ENCODE data around the gene ZFP57.
"Not testable (repeated sequence)": the region's sequence is repeated elsewhere in the genome, so short reads cannot be mapped to it uniquely, and the experiment has no call there.

Gene ZFP57

GRCh38 chr6:29679962-29680361 lies 990 bp downstream of the ZFP57 start:
- Mint-ChIP-seq H3K27me3 (no peaks in the 10 kb centered on the region), H3K4me3 (peak overlapping the region; percentile 51), H3K4me1 (peaks cover 11% of the 10 kb centered on the region), H3K27ac (ENCODE audit: low read depth) (no peak overlapping the region), H3K9me3 (no peaks in the 10 kb centered on the region), H3K36me3 (ENCODE audit: insufficient read depth) (peaks cover 3% of the 10 kb centered on the region)
- DNase-seq (ENCODE audit: low spot score in 2 of 2) (no peak), ATAC-seq (replicated peaks; ENCODE audit: extremely low read depth, poor library complexity, severe bottlenecking) (no peak)

- DNase-seq (ENCODE audit: low spot score in 2 of 2), result no peak
- Mint-ChIP-seq H3K36me3 (ENCODE audit: insufficient read depth) (peaks cover 3% of the 10 kb centered on the region), H3K27me3 (no peaks in the 10 kb centered on the region), H3K27ac (ENCODE audit: low read depth) (no peak overlapping the region), H3K4me1 (peaks cover 6% of the 10 kb centered on the region), H3K4me3 (no peak overlapping the region), H3K9me3 (no peaks in the 10 kb centered on the region)
- no peak for ATAC-seq (replicated peaks; ENCODE audit: extremely low read depth, poor library complexity, severe bottlenecking)
These were observed 2.8 kb downstream of the ZFP57 start for GRCh38 chr6:29678114-29678513.

- peak overlapping the region; percentile 41 for H3K27ac Mint-ChIP-seq (ENCODE audit: low read depth)
- ATAC-seq (replicated peaks; ENCODE audit: extremely low read depth, poor library complexity, severe bottlenecking) (no peak), DNase-seq (ENCODE audit: low spot score in 2 of 2) (no peak)
- H3K4me1 Mint-ChIP-seq, result peaks cover 6% of the 10 kb centered on the region
- H3K4me3 Mint-ChIP-seq, result no peak overlapping the region
- H3K27me3 Mint-ChIP-seq, result peaks cover 7% of the 10 kb centered on the region
- H3K9me3 Mint-ChIP-seq, result no peaks in the 10 kb centered on the region
- H3K36me3 Mint-ChIP-seq (ENCODE audit: insufficient read depth), result peaks cover 3% of the 10 kb centered on the region
These were observed 3.9 kb downstream of the ZFP57 start for GRCh38 chr6:29676981-29677601.

GRCh38 chr6:29675561-29675960 lies 5.4 kb downstream of the ZFP57 start:
- ATAC-seq (replicated peaks; ENCODE audit: extremely low read depth, poor library complexity, severe bottlenecking) (no peak), DNase-seq (ENCODE audit: low spot score in 2 of 2) (no peak)
- Mint-ChIP-seq H3K27ac (ENCODE audit: low read depth) (no peak overlapping the region), H3K27me3 (peaks cover 22% of the 10 kb centered on the region), H3K4me3 (no peak overlapping the region), H3K4me1 (peaks cover 6% of the 10 kb centered on the region), H3K36me3 (ENCODE audit: insufficient read depth) (peaks cover 3% of the 10 kb centered on the region), H3K9me3 (no peaks in the 10 kb centered on the region)

GRCh38 chr6:29674008-29674407 lies 6.9 kb downstream of the ZFP57 start:
- Mint-ChIP-seq H3K27ac (ENCODE audit: low read depth) (peak overlapping the region; percentile 52), H3K4me3 (no peak overlapping the region), H3K27me3 (peaks cover 30% of the 10 kb centered on the region), H3K9me3 (no peaks in the 10 kb centered on the region), H3K4me1 (peaks cover 6% of the 10 kb centered on the region), H3K36me3 (ENCODE audit: insufficient read depth) (peaks cover 3% of the 10 kb centered on the region)
- ATAC-seq (replicated peaks; ENCODE audit: extremely low read depth, poor library complexity, severe bottlenecking), result no peak
- DNase-seq (ENCODE audit: low spot score in 2 of 2), result no peak

- DNase-seq (ENCODE audit: low spot score in 2 of 2), result no peak
These were observed 7.8 kb downstream of the ZFP57 start for GRCh38 chr6:29673161-29673560.

GRCh38 chr6:29672116-29672515 lies 8.8 kb downstream of the ZFP57 start:
- ATAC-seq (replicated peaks; ENCODE audit: extremely low read depth, poor library complexity, severe bottlenecking); H3K27ac Mint-ChIP-seq (ENCODE audit: low read depth); DNase-seq (ENCODE audit: low spot score in 2 of 2); H3K36me3 Mint-ChIP-seq (ENCODE audit: insufficient read depth); H3K4me3 Mint-ChIP-seq; H3K4me1 Mint-ChIP-seq; H3K9me3 Mint-ChIP-seq: not testable (repeated sequence)
- peaks cover 42% of the 10 kb centered on the region for H3K27me3 Mint-ChIP-seq

More at GRCh38 chr6:29673161-29673560, 7.8 kb downstream of the ZFP57 start:
- Mint-ChIP-seq H3K4me3 (no peak overlapping the region), H3K9me3 (no peaks in the 10 kb centered on the region), H3K27me3 (peaks cover 34% of the 10 kb centered on the region), H3K27ac (ENCODE audit: low read depth) (no peak overlapping the region), H3K4me1 (peaks cover 6% of the 10 kb centered on the region), H3K36me3 (ENCODE audit: insufficient read depth) (peaks cover 3% of the 10 kb centered on the region)
- ATAC-seq (replicated peaks; ENCODE audit: extremely low read depth, poor library complexity, severe bottlenecking), result no peak

GRCh38 chr6:29671026-29671425 lies 9.9 kb downstream of the ZFP57 start:
- no peaks in the 10 kb centered on the region for H3K9me3 Mint-ChIP-seq
- peaks cover 47% of the 10 kb centered on the region for H3K27me3 Mint-ChIP-seq
- no peaks in the 10 kb centered on the region for H3K4me1 Mint-ChIP-seq
- DNase-seq (ENCODE audit: low spot score in 2 of 2) (no peak), ATAC-seq (replicated peaks; ENCODE audit: extremely low read depth, poor library complexity, severe bottlenecking) (no peak)
- H3K27ac Mint-ChIP-seq (ENCODE audit: low read depth), result no peak overlapping the region
- no peak overlapping the region for H3K4me3 Mint-ChIP-seq
- no peaks in the 10 kb centered on the region for H3K36me3 Mint-ChIP-seq (ENCODE audit: insufficient read depth)

GRCh38 chr6:29667158-29667557 lies 13.8 kb downstream of the ZFP57 start:
- Mint-ChIP-seq H3K27me3 (peaks cover 64% of the 10 kb centered on the region), H3K27ac (ENCODE audit: low read depth) (no peak overlapping the region), H3K4me1 (no peaks in the 10 kb centered on the region), H3K4me3 (no peak overlapping the region), H3K9me3 (no peaks in the 10 kb centered on the region), H3K36me3 (ENCODE audit: insufficient read depth) (no peaks in the 10 kb centered on the region)
- no peak for DNase-seq (ENCODE audit: low spot score in 2 of 2)
- no peak for ATAC-seq (replicated peaks; ENCODE audit: extremely low read depth, poor library complexity, severe bottlenecking)

- ATAC-seq (replicated peaks; ENCODE audit: extremely low read depth, poor library complexity, severe bottlenecking) (no peak), DNase-seq (ENCODE audit: low spot score in 2 of 2) (no peak)
- Mint-ChIP-seq H3K27ac (ENCODE audit: low read depth) (no peak overlapping the region), H3K9me3 (no peaks in the 10 kb centered on the region), H3K27me3 (peaks cover 64% of the 10 kb centered on the region), H3K4me1 (no peaks in the 10 kb centered on the region), H3K4me3 (no peak overlapping the region), H3K36me3 (ENCODE audit: insufficient read depth) (no peaks in the 10 kb centered on the region)
These were observed 14.2 kb downstream of the ZFP57 start for GRCh38 chr6:29666826-29667130.

- H3K27me3 Mint-ChIP-seq, result peaks cover 64% of the 10 kb centered on the region
- H3K4me3 Mint-ChIP-seq, result no peak overlapping the region
These were observed 14.8 kb downstream of the ZFP57 start for GRCh38 chr6:29665942-29666825.

GRCh38 chr6:29663300-29664042 lies 17.5 kb downstream of the ZFP57 start:
- Mint-ChIP-seq H3K27ac (ENCODE audit: low read depth) (no peak overlapping the region), H3K27me3 (peaks cover 67% of the 10 kb centered on the region), H3K36me3 (ENCODE audit: insufficient read depth) (no peaks in the 10 kb centered on the region), H3K4me3 (no peak overlapping the region), H3K4me1 (no peaks in the 10 kb centered on the region), H3K9me3 (no peaks in the 10 kb centered on the region)
- ATAC-seq (replicated peaks; ENCODE audit: extremely low read depth, poor library complexity, severe bottlenecking) (no peak), DNase-seq (ENCODE audit: low spot score in 2 of 2) (no peak)

More at GRCh38 chr6:29665942-29666825, 14.8 kb downstream of the ZFP57 start:
- ATAC-seq (replicated peaks; ENCODE audit: extremely low read depth, poor library complexity, severe bottlenecking) (no peak), DNase-seq (ENCODE audit: low spot score in 2 of 2) (no peak)
- H3K4me1 Mint-ChIP-seq, result no peaks in the 10 kb centered on the region
- H3K36me3 Mint-ChIP-seq (ENCODE audit: insufficient read depth), result no peaks in the 10 kb centered on the region
- H3K27ac Mint-ChIP-seq (ENCODE audit: low read depth), result no peak overlapping the region
- H3K9me3 Mint-ChIP-seq, result no peaks in the 10 kb centered on the region

All from central memory CD8-positive, alpha-beta T cell (primary cell).